CD4-positive, alpha-beta T cell (primary cell): ENCODE data around the gene PTPRN2. TPM values are rescaled to one million over a fixed set of nuclear protein-coding genes. Genes with fewer than 3 reads are reported as not detected.

Experiments
- ATAC-seq: fragments of 200-7000 bp; cut with Tn5 transposase; one replicate; pipeline ENCODE4 v1.10.0; 2022; ENCODE audit warnings: mild to moderate bottlenecking; ENCODE audit not compliant: poor library complexity
- CTCF ChIA-PET: fragments of 350-600 bp; sonication (Branson Sonifier 250); formaldehyde crosslinking; loops from one replicate; lab custom pipeline; 2021; ENCODE audit warnings: antibody characterized with exemption, inconsistent platforms; lab: Charles Lee
- POLR2A ChIA-PET: fragments of 350-600 bp; sonication (Branson Sonifier 250); formaldehyde crosslinking; loops from one replicate; lab custom pipeline; 2021; ENCODE audit warnings: antibody characterized with exemption, inconsistent platforms; lab: Charles Lee
- DNase-seq, 14 experiments: peaks; one replicate each; pipeline ENCODE4 v3.0.0-alpha.2; 2013 to 2020; ENCODE audit warnings: mixed read lengths in 2 of 14
- H3K27ac ChIP-seq, 2 donors: one replicate each; pipeline versions ENCODE4 v1.5.1 to v1.7.0; 2013; ENCODE audit warnings: low read length in 2 of 2, low read depth in 1 of 2, mild to moderate bottlenecking in 1 of 2
- H3K27me3 ChIP-seq, 2 experiments: 1 replicate in 1 of 2; 2 replicates in 1 of 2; pipeline versions ENCODE4 v1.6.1 to v1.7.0; 2013; ENCODE audit warnings: low read length in 2 of 2, control low read depth in 1 of 2, mild to moderate bottlenecking in 1 of 2, moderate library complexity in 1 of 2; ENCODE audit not compliant: insufficient read depth in 2 of 2, control insufficient read depth in 1 of 2
- H3K36me3 ChIP-seq: one replicate; pipeline ENCODE4 v1.6.1; 2013; ENCODE audit warnings: low read length, control low read depth; ENCODE audit not compliant: insufficient read depth
- H3K4me1 ChIP-seq: one replicate; pipeline ENCODE4 v1.6.1; 2013; ENCODE audit warnings: low read length, control low read depth; ENCODE audit not compliant: insufficient read depth
- H3K4me3 ChIP-seq: one replicate; pipeline ENCODE4 v1.5.1; 2013; ENCODE audit warnings: mild to moderate bottlenecking, low read length, moderate library complexity
- H3K9me3 ChIP-seq, 2 experiments: 1 replicate in 1 of 2; 2 replicates in 1 of 2; pipeline versions ENCODE4 v1.6.1 to v1.7.0; 2013; ENCODE audit warnings: low read length in 2 of 2, mild to moderate bottlenecking in 2 of 2, control low read depth in 1 of 2, moderate library complexity in 1 of 2; ENCODE audit not compliant: control insufficient read depth in 1 of 2, insufficient read depth in 1 of 2
- H3K27ac Mint-ChIP-seq: one replicate; pipeline ENCODE4 v1.8.0; 2020; ENCODE audit warnings: mixed read lengths
- H3K27me3 Mint-ChIP-seq: one replicate; pipeline ENCODE4 v1.8.0; 2021; ENCODE audit warnings: mixed read lengths
- H3K36me3 Mint-ChIP-seq: one replicate; pipeline ENCODE4 v1.8.0; 2021; ENCODE audit warnings: low read depth, mixed read lengths
- H3K4me1 Mint-ChIP-seq: one replicate; pipeline ENCODE4 v1.8.0; 2021; ENCODE audit warnings: low read depth, mixed read lengths
- H3K4me3 Mint-ChIP-seq: one replicate; pipeline ENCODE4 v1.8.0; 2020; ENCODE audit warnings: mild to moderate bottlenecking, mixed read lengths
- H3K9me3 Mint-ChIP-seq: one replicate; pipeline ENCODE4 v1.8.0; 2020; ENCODE audit warnings: mixed read lengths
- CTCF ChIP-seq: fragments of 200-600 bp; IDR thresholded peaks from one replicate; pipeline ENCODE4 v1.8.0; 2022; ENCODE audit warnings: antibody characterized with exemption, mild to moderate bottlenecking
- intact Hi-C, 2 experiments: fragments of 100-400 bp; cut with DNase I in 1 of 2; cut with micrococcal nuclease in 1 of 2; formaldehyde crosslinking; loops; one replicate each; pipeline versions ENCODE4 v1.15.1 to v1.9.0; 2023 to 2025; cut with DNase I, micrococcal nuclease
- total RNA-seq, 174 experiments: library from RNA in 2 of 174; stranded (reverse) in 2 of 174; gene quantifications; one replicate each; pipeline ENCODE4 v1.2.3 and lab custom pipeline; 2021 to 2026

PTPRN2 gene
- total RNA-seq, 2 experiments from 2014 or later: 0.34 to 0.44 TPM

- intact Hi-C loops: no loop called here
- no peak overlapping the region for H3K27ac Mint-ChIP-seq
- no peaks in the 10 kb centered on the region for H3K4me1 Mint-ChIP-seq
- ATAC-seq (no peak), DNase-seq (no peak)
- peaks cover 34% of the 10 kb centered on the region for H3K27me3 Mint-ChIP-seq
- Histone ChIP-seq H3K4me3 (no peak overlapping the region), H3K36me3 (no peaks in the 10 kb centered on the region), H3K27ac (no peak overlapping the region), H3K9me3 (peaks cover 0 to 31% of the 10 kb centered on the region in 2 experiments), H3K27me3 (peaks cover 0 to 8% of the 10 kb centered on the region in 2 experiments), H3K4me1 (no peaks in the 10 kb centered on the region)
- H3K36me3 Mint-ChIP-seq: no peaks in the 10 kb centered on the region
- TF ChIP-seq CTCF: no peak
- H3K4me3 Mint-ChIP-seq: no peak overlapping the region
- POLR2A ChIA-PET: no interaction called here
- CTCF ChIA-PET: no interaction called here
- peaks cover 9% of the 10 kb centered on the region for H3K9me3 Mint-ChIP-seq
These were observed 816.8 kb downstream of the PTPRN2 start for GRCh38 chr7:157770716-157771320.

GRCh38 chr7:157769526-157770215 is 818.0 kb downstream of the PTPRN2 start:
- CTCF ChIA-PET: no interaction called here
- TF ChIP-seq CTCF: no peak

GRCh38 chr7:157769086-157769485 is 818.5 kb downstream of the PTPRN2 start:
- CTCF ChIA-PET: no interaction called here
- ATAC-seq (no peak), DNase-seq (no peak)
- no peak overlapping the region for H3K27ac ChIP-seq
- no peaks in the 10 kb centered on the region for H3K4me1 ChIP-seq
- H3K4me3 ChIP-seq: no peak overlapping the region
- intact Hi-C loops: no loop called here
- no peaks in the 10 kb centered on the region for H3K36me3 ChIP-seq
- H3K4me1 Mint-ChIP-seq: no peaks in the 10 kb centered on the region
- peaks cover 9% of the 10 kb centered on the region for H3K9me3 Mint-ChIP-seq
- peaks cover 32% of the 10 kb centered on the region for H3K27me3 Mint-ChIP-seq
- H3K4me3 Mint-ChIP-seq: no peak overlapping the region
- no peaks in the 10 kb centered on the region for H3K36me3 Mint-ChIP-seq
- H3K27me3 ChIP-seq: peaks cover 0 to 8% of the 10 kb centered on the region in 2 experiments
- H3K27ac Mint-ChIP-seq: no peak overlapping the region
- POLR2A ChIA-PET: no interaction called here
- H3K9me3 ChIP-seq: peaks cover 0 to 33% of the 10 kb centered on the region in 2 experiments
- TF ChIP-seq CTCF: no peak

More at GRCh38 chr7:157769526-157770215, 818.0 kb downstream of the PTPRN2 start:
- peaks cover 0 to 31% of the 10 kb centered on the region in 2 experiments for H3K9me3 ChIP-seq
- H3K27ac ChIP-seq: no peak overlapping the region
- Mint-ChIP-seq H3K9me3 (peaks cover 9% of the 10 kb centered on the region), H3K4me1 (no peaks in the 10 kb centered on the region), H3K27me3 (peaks cover 34% of the 10 kb centered on the region), H3K36me3 (no peaks in the 10 kb centered on the region), H3K27ac (no peak overlapping the region), H3K4me3 (no peak overlapping the region)
- ATAC-seq: no peak
- no peak overlapping the region for H3K4me3 ChIP-seq
- peak in 2 of 14 experiments; percentile 6 to 11 for DNase-seq
- no peaks in the 10 kb centered on the region for H3K36me3 ChIP-seq
- H3K27me3 ChIP-seq: peaks cover 0 to 8% of the 10 kb centered on the region in 2 experiments
- POLR2A ChIA-PET: no interaction called here
- H3K4me1 ChIP-seq: no peaks in the 10 kb centered on the region
- intact Hi-C loops: no loop called here
